H1 (cell line): Measurements from ENCODE around the gene CSRNP3.

Experiments
- BRCA1 ChIP-seq: IDR thresholded peaks from 2 replicates; pipeline ENCODE4 v1.6.1; 2012; ENCODE audit warnings: low read depth, low read length, improper control_type of control experiment
- MAFK ChIP-seq: IDR thresholded peaks from 2 replicates; pipeline ENCODE4 v1.6.1; 2012; ENCODE audit warnings: low read depth, mild to moderate bottlenecking, improper control_type of control experiment, low read length
- TF ChIP-seq, protein P1 (sequence below), 3 experiments: IDR thresholded peaks; 1 replicate in 2 of 3; 2 replicates in 1 of 3; pipeline versions ENCODE4 v1.5.1 to v1.6.1; 2011; ENCODE audit warnings: low read length in 3 of 3, mild to moderate bottlenecking in 3 of 3, inconsistent platforms in 2 of 3, low read depth in 1 of 3, moderate library complexity in 1 of 3; ENCODE audit not compliant: insufficient read depth in 1 of 3; ENCODE audit errors: control extremely low read depth in 1 of 3

DNA sequence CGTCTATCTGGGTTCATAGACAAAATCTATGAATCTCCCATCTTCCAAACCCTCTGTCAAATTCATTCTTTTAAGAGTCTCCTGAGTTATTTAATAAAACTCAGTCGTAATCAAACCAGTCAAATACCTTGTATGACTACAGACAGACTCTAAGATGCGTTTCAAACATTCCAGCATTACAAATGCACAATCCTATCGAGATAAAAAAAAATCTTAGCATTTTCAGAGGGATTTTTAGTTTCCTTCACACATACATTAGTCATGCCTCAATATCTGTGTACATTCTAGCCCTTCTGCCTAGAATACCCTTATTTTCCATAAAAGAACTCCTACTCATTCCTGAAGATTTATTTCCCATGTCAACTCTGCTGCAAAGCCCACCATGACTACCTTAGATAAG, 96.5 kb downstream of the CSRNP3 start:
- TF ChIP-seq MAFK (no peak), BRCA1 (no peak)
- TF ChIP-seq, protein P1, sequence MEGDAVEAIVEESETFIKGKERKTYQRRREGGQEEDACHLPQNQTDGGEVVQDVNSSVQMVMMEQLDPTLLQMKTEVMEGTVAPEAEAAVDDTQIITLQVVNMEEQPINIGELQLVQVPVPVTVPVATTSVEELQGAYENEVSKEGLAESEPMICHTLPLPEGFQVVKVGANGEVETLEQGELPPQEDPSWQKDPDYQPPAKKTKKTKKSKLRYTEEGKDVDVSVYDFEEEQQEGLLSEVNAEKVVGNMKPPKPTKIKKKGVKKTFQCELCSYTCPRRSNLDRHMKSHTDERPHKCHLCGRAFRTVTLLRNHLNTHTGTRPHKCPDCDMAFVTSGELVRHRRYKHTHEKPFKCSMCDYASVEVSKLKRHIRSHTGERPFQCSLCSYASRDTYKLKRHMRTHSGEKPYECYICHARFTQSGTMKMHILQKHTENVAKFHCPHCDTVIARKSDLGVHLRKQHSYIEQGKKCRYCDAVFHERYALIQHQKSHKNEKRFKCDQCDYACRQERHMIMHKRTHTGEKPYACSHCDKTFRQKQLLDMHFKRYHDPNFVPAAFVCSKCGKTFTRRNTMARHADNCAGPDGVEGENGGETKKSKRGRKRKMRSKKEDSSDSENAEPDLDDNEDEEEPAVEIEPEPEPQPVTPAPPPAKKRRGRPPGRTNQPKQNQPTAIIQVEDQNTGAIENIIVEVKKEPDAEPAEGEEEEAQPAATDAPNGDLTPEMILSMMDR (IDR thresholded peaks at IDR 0.05; ENCODE audit: control extremely low read depth in 1 of 3, insufficient read depth in 1 of 3, low read depth in 1 of 3, low read length in 3 of 3) = no peak
